GM12875 (cell line): ENCODE measurements around the gene CHAC2.
A peak's percentile ranks its signal among the peaks of the same experiment; 100 is the strongest.

Source experiments
- H3K4me3 ChIP-seq: one replicate; pipeline ENCODE4 v1.5.1; 2011; ENCODE audit warnings: low read depth, low read length, control low read depth
- TF ChIP-seq, protein P1 (sequence below): IDR thresholded peaks from 2 replicates; pipeline ENCODE4 v1.5.1; 2011; ENCODE audit warnings: low read depth, mild to moderate bottlenecking, control low read depth, inconsistent platforms, low read length, moderate library complexity, borderline replicate concordance; ENCODE audit not compliant: insufficient read depth

The CHAC2 gene

DNA sequence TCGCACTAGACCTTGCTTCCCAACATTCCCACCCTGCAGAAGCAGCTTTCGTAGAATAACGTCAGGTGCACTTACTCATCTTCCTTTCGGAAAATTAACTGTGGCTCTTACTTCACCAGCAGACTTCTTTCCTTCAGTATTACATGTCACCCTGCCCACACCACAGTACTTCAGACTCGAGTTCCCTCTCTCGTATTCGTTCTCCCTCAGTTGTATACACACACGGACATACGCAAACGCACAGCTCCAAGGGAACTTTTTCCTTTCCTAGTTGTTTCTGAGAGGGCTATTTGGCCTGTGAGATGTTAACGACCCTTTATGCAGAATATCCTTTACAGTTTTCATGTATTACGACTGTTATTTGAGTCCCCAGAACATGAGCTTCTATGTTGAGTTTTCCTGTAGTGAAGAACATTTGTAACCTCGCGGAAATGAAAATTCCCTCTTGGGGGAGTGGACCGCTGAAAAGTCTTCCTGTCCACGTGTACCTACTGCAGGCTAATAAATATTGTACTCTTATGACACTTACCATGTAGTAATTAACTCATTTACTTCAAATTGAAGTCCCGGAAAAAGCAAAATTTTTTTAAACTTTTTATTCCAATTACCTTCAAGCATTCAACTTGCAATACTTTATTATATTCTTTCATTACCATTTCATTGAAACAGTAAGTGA lies 20.1 kb downstream of the CHAC2 start:
- peak overlapping the region; percentile 91 for H3K4me3 ChIP-seq
- TF ChIP-seq, protein P1, sequence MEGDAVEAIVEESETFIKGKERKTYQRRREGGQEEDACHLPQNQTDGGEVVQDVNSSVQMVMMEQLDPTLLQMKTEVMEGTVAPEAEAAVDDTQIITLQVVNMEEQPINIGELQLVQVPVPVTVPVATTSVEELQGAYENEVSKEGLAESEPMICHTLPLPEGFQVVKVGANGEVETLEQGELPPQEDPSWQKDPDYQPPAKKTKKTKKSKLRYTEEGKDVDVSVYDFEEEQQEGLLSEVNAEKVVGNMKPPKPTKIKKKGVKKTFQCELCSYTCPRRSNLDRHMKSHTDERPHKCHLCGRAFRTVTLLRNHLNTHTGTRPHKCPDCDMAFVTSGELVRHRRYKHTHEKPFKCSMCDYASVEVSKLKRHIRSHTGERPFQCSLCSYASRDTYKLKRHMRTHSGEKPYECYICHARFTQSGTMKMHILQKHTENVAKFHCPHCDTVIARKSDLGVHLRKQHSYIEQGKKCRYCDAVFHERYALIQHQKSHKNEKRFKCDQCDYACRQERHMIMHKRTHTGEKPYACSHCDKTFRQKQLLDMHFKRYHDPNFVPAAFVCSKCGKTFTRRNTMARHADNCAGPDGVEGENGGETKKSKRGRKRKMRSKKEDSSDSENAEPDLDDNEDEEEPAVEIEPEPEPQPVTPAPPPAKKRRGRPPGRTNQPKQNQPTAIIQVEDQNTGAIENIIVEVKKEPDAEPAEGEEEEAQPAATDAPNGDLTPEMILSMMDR = no peak

DNA sequence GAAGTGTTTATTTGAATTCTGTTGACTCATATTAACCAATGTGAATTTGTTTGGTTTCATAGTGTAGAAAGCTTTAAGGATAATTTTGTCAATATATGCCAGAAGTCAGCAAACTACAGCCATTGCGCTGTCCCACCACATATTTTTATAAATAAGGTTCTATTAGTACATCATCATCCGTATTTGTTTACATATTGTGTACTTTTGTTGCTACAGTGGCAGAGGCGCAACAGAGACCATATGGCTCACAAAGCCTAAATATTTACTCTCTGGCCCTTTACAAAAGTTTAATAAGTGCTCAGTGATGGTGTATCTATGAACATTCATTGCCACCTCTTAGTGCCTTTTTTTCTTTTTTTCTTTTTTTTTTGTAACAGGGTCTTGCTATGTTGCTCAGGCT lies 25.7 kb downstream of the CHAC2 start:
- TF ChIP-seq, protein P1 = no peak
- no peak overlapping the region for H3K4me3 ChIP-seq

DNA sequence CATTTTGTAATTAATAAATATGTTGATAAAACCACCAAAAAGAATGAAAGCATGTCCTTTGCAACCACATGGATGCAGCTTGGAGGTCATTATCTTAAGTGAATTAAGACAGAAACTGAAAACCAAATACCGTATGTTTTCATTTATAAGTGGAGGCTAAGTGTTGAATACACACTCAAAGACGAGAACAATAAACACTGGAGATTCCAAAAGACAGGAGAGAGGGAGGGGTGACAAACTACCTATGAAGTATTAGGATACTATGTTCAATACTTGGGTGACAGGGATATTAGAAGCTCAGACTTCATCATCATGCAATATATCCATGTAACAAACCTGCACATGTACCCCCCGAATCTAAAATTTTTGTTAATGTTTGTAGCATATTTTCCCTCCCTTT lies 26.2 kb downstream of the CHAC2 start:
- TF ChIP-seq, protein P1 = no peak
- H3K4me3 ChIP-seq = no peak overlapping the region

DNA sequence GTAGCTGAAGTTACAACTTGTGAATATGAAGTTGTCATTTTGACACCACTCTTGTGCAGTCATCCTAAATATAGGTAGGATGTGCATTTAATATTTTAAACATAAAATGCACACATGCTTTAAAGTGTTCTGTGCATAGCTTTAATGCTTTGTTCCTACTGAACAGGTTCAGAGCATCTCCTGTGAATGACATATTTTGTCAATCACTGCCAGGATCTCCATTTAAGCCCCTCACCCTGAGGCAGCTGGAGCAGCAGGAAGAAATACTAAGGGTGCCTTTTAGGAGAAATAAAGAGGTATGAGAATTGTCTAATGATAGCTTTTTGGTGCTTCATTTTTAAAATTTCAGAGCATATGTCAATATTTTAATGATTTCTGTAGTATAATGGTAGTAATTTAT lies 33.9 kb downstream of the CHAC2 start:
- TF ChIP-seq, protein P1 = no peak

DNA sequence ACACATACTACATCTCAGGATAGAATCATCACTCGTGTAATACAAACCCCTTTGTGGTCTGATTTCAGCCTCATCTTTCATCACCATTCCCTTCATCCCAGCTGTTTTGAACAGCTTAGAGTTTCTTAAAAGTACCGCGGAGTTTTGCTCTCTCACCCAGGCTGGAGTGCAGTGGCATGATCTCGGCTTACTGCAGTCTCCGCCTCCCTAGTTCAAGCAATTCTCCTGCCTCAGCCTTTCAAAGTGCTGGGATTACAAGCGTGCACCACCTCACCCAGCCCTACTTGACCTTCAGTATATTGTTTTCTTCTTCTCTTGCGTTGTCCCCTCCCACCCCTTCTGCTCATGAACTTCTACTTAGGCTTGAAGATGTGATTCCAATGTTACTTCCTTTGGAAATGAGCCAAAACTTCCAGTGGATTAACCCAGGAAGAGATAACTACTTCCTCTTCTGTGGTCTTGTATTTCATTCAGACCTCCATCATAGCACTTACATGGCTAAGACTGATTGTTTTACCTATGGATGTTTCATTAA lies 35.1 kb downstream of the CHAC2 start:
- TF ChIP-seq, protein P1 = no peak
- no peak overlapping the region for H3K4me3 ChIP-seq

More for the DNA sequence above, 33.9 kb downstream of the CHAC2 start:
- H3K4me3 ChIP-seq = no peak overlapping the region

DNA sequence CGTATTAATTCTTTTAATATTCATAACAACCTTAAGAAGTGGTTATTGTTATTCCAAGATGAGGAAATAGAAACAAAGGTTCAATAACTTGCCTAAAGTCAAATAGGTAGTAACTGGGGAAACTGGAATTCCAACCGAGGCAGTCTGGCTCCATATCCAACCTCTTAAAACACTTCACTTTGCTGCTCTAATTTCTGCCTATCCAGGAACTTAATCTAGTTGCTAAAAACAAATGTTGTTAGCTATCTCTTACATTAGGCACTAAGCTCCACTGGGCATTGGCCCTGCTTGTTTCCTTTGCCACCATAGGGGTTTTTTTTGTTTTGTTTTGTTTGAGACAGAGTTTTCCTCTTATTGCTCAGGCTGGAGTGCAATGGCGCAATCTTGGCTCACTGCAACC lies 44.0 kb downstream of the CHAC2 start:
- H3K4me3 ChIP-seq = no peak overlapping the region
- TF ChIP-seq, protein P1 = no peak

DNA sequence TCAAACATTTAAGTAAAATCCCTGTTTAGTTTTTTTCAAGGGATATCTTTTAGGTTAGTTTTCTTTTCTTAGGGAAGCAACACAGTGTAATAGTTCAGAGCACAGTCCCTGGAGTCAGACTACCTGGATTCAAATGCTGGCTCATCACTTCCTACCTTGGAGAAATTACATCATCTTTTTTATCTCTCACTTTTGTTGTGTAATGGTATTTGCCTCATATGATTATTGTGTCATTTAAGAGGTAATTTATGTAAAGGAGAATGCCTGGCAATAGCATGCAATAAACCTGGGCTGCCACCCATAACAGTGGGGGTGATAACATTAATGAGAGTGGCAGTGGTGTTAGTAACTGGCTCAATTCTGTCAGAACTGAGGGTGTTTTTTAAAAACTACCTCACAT lies 45.5 kb downstream of the CHAC2 start:
- TF ChIP-seq, protein P1 = no peak
- no peak overlapping the region for H3K4me3 ChIP-seq
